ENCODE data around the gene MDGA2. TPM values are rescaled to one million over a fixed set of nuclear protein-coding genes. Genes with fewer than 3 reads are reported as not detected.

The MDGA2 gene
- total RNA-seq, 4 donors from 2014 or later, result 4.2 TPM; not detected in 3

DNA sequence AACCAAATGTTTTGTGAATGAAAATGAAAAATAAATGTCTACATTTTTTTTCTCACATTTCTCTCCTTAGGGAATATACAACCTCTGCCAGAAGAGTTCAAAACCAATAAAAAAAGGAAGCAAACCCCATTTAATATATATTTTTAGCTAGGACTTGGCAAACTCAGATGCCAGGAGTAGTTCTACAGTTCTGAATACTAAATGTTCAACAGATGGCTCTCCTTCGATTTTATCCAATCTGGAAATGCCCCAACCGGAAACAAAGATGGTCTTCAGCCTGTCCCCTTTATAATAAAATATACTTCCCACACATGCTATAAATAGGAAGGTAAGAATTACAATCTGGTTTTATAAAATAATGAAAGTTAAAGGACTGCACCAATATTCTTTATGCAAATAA, 330.4 kb downstream of the MDGA2 start:
- Histone ChIP-seq H3K9me3 (no peaks in the 10 kb centered on the region), H3K4me3 (no peak overlapping the region), H3K4me1 (no peaks in the 10 kb centered on the region), H3K36me3 (no peaks in the 10 kb centered on the region), H3K27ac (no peak overlapping the region), H3K27me3 (no peaks in the 10 kb centered on the region)
- DNase-seq, result no peak
- intact Hi-C loops (cut with DNase I; ENCODE audit: low total_unique reads), result no loop called here
- TF ChIP-seq, protein P1, sequence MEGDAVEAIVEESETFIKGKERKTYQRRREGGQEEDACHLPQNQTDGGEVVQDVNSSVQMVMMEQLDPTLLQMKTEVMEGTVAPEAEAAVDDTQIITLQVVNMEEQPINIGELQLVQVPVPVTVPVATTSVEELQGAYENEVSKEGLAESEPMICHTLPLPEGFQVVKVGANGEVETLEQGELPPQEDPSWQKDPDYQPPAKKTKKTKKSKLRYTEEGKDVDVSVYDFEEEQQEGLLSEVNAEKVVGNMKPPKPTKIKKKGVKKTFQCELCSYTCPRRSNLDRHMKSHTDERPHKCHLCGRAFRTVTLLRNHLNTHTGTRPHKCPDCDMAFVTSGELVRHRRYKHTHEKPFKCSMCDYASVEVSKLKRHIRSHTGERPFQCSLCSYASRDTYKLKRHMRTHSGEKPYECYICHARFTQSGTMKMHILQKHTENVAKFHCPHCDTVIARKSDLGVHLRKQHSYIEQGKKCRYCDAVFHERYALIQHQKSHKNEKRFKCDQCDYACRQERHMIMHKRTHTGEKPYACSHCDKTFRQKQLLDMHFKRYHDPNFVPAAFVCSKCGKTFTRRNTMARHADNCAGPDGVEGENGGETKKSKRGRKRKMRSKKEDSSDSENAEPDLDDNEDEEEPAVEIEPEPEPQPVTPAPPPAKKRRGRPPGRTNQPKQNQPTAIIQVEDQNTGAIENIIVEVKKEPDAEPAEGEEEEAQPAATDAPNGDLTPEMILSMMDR (IDR thresholded peaks at IDR 0.05), result no peak
- no peak for TF ChIP-seq POLR2A (IDR thresholded peaks at IDR 0.05)

DNA sequence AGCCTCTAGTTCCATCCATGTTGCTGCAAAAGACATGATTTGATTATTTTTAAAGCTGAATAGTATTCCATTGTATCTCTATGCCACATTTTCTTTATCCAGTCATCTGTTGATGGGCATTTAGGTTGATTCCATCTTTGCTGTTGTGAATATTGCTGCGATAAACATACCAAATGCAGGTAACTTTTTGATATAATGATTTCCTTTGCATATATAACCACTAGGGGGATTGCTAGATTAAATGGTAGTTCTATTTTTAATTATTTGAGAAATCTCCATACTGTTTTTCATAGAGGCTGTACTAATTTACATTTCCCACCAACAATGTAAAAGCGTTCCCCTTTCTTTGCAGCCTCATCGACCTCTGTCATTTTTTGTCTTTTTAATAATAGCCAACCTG, 342.5 kb downstream of the MDGA2 start:
- intact Hi-C loops (cut with DNase I; ENCODE audit: low total_unique reads), result no loop called here

DNA sequence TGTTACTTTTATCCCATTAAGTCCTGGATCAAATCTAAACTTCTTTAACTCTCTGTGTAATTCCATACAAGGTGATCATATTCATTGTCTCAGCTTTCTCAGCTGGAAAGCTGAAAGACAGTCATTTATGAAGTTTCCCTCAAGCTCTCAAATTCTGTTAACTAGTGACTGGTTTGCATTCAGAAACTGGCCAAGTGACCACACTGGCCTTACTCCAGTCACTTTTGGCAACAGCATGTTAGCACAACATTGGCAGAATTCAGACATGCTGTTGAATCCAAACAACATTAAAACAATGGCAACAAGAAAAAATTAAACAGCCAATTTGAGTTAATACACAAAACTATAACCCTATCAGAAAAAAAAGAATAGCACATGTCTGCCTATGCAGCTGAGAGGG, 343.3 kb downstream of the MDGA2 start:
- intact Hi-C loops (cut with DNase I; ENCODE audit: low total_unique reads), result no loop called here
- DNase-seq, result no peak
- Histone ChIP-seq H3K4me1 (no peaks in the 10 kb centered on the region), H3K36me3 (no peaks in the 10 kb centered on the region), H3K9me3 (no peaks in the 10 kb centered on the region), H3K4me3 (no peak overlapping the region), H3K27ac (no peak overlapping the region), H3K27me3 (no peaks in the 10 kb centered on the region)
- TF ChIP-seq POLR2A (IDR thresholded peaks at IDR 0.05), result no peak
- TF ChIP-seq, protein P1 (IDR thresholded peaks at IDR 0.05), result no peak

More for the DNA sequence above, 342.5 kb downstream of the MDGA2 start:
- Histone ChIP-seq H3K27ac (no peak overlapping the region), H3K27me3 (no peaks in the 10 kb centered on the region), H3K4me3 (no peak overlapping the region), H3K4me1 (no peaks in the 10 kb centered on the region), H3K36me3 (no peaks in the 10 kb centered on the region), H3K9me3 (no peaks in the 10 kb centered on the region)
- no peak for DNase-seq
- no peak for TF ChIP-seq POLR2A (IDR thresholded peaks at IDR 0.05)
- TF ChIP-seq, protein P1 (IDR thresholded peaks at IDR 0.05), result no peak

DNA sequence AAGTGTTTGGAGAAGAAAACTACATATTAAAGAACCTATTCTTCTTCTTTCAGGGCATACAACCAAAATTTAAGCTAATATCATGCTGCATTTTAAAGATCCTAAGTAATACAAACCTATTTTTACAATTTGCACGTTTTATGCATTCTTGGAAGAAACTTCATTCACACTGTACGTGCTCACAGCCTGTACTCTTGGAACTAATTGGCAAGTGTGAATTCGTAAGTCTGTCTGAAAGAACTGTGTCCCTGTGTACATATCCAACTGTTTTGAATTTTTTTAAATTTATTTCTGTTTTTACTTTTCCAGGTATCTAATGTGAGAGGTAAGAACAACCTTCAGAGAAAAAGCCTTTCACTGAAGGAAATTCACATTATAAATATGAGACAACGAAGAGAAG, 347.0 kb downstream of the MDGA2 start:
- no peak for DNase-seq
- H3K9me3 ChIP-seq, result no peaks in the 10 kb centered on the region
- H3K27ac ChIP-seq, result no peak overlapping the region
- H3K4me1 ChIP-seq, result no peaks in the 10 kb centered on the region
- no peak for TF ChIP-seq POLR2A (IDR thresholded peaks at IDR 0.05)
- TF ChIP-seq, protein P1 (IDR thresholded peaks at IDR 0.05), result no peak
- H3K27me3 ChIP-seq, result no peaks in the 10 kb centered on the region
- intact Hi-C loops (cut with DNase I; ENCODE audit: low total_unique reads), result no loop called here
- H3K4me3 ChIP-seq, result no peak overlapping the region
- no peaks in the 10 kb centered on the region for H3K36me3 ChIP-seq

DNA sequence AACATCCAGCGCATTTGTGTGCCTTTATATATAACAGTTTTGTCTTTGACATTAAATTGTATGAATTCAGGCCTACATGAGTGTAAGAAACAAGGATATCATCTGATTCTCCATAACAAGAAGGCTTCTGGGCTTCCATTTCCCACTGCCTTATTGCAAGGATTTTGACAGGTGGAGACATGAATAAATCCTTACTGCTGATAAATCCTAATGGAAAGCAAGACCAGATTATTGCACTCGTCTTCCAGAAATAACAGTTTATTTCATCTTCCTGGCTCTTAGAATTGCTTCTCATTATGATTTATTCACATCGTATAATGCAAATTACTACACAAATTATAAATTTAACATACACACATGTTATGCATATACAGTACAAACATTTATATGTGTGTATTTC, 348.1 kb downstream of the MDGA2 start:
- H3K27me3 ChIP-seq, result no peaks in the 10 kb centered on the region
- DNase-seq, result no peak
- H3K4me1 ChIP-seq, result no peaks in the 10 kb centered on the region
- no peaks in the 10 kb centered on the region for H3K9me3 ChIP-seq
- no peaks in the 10 kb centered on the region for H3K36me3 ChIP-seq
- H3K27ac ChIP-seq, result no peak overlapping the region
- intact Hi-C loops (cut with DNase I; ENCODE audit: low total_unique reads), result no loop called here
- no peak for TF ChIP-seq POLR2A (IDR thresholded peaks at IDR 0.05)
- TF ChIP-seq, protein P1 (IDR thresholded peaks at IDR 0.05), result no peak
- H3K4me3 ChIP-seq, result no peak overlapping the region

Data from uterus (tissue), 4 donors.